GM18868 (cell line): ENCODE results near the gene SUV39H2.
"Not testable (repeated sequence)": the region's sequence is repeated elsewhere in the genome, so short reads cannot be mapped to it uniquely, and the experiment has no call there.

Experiments
- ATAC-seq: cut with Tn5 transposase; IDR thresholded peaks from one replicate; pipeline ENCODE4 v1.9.1; 2021; ENCODE audit warnings: mild to moderate bottlenecking, moderate library complexity; ENCODE audit not compliant: unreplicated experiment

SUV39H2 gene

GRCh38 chr10:14875941-14876340, 2.7 kb upstream of the SUV39H2 start:
- no peak for ATAC-seq

- no peak for ATAC-seq
Measured at GRCh38 chr10:14876764-14877163, 1.9 kb upstream of the SUV39H2 start.

GRCh38 chr10:14879124-14879927, 660 bp downstream of the SUV39H2 start:
- ATAC-seq, result peak; percentile 16

GRCh38 chr10:14879928-14880193, 1.2 kb downstream of the SUV39H2 start:
- no peak for ATAC-seq

GRCh38 chr10:14880229-14880628, 1.6 kb downstream of the SUV39H2 start:
- ATAC-seq, result no peak

- no peak for ATAC-seq
Measured at GRCh38 chr10:14884082-14884481, 5.4 kb downstream of the SUV39H2 start.

GRCh38 chr10:14889318-14889717, 10.7 kb downstream of the SUV39H2 start:
- no peak for ATAC-seq

- no peak for ATAC-seq
Measured at GRCh38 chr10:14891151-14891550, 12.5 kb downstream of the SUV39H2 start.

- ATAC-seq, result peak; percentile 55
Measured at GRCh38 chr10:14904316-14904732, 25.7 kb downstream of the SUV39H2 start.

GRCh38 chr10:14904864-14905263, 26.2 kb downstream of the SUV39H2 start:
- no peak for ATAC-seq

- no peak for ATAC-seq
Measured at GRCh38 chr10:14905890-14906289, 27.2 kb downstream of the SUV39H2 start.

GRCh38 chr10:14906765-14907164, 28.1 kb downstream of the SUV39H2 start:
- no peak for ATAC-seq

GRCh38 chr10:14907591-14907990, 28.9 kb downstream of the SUV39H2 start:
- not testable (repeated sequence) for ATAC-seq

- no peak for ATAC-seq
Measured at GRCh38 chr10:14909101-14909500, 30.4 kb downstream of the SUV39H2 start.

GRCh38 chr10:14910953-14911352, 32.3 kb downstream of the SUV39H2 start:
- ATAC-seq, result no peak

- no peak for ATAC-seq
Measured at GRCh38 chr10:14911801-14912200, 33.1 kb downstream of the SUV39H2 start.

GRCh38 chr10:14916600-14916999, 37.9 kb downstream of the SUV39H2 start:
- no peak for ATAC-seq

- no peak for ATAC-seq
Measured at GRCh38 chr10:14917827-14918226, 39.2 kb downstream of the SUV39H2 start.

- ATAC-seq, result peak; percentile 63
Measured at GRCh38 chr10:14918964-14919363, 40.3 kb downstream of the SUV39H2 start.

GRCh38 chr10:14924013-14924412, 45.3 kb downstream of the SUV39H2 start:
- ATAC-seq, result no peak

GRCh38 chr10:14925268-14925667, 46.6 kb downstream of the SUV39H2 start:
- ATAC-seq, result no peak

- ATAC-seq, result peak; percentile 15
Measured at GRCh38 chr10:14926061-14926470, 47.4 kb downstream of the SUV39H2 start.
